OCI-LY1 (cell line): Measurements from ENCODE around the gene MRPL41.

Source experiments
- EZH2 ChIP-seq: fragments of 200-600 bp; sonication (generic), shearing (Covaris generic); IDR thresholded peaks from 2 replicates; pipeline ENCODE4 v1.8.0; 2017; ENCODE audit warnings: borderline replicate concordance, mixed run types, mild to moderate bottlenecking, antibody characterized with exemption, low read length, moderate library complexity, mixed read lengths
- TF ChIP-seq, protein P1 (sequence below): fragments of 200-600 bp; sonication (generic), shearing (Covaris generic); IDR thresholded peaks from 2 replicates; pipeline ENCODE4 v1.5.1; 2017; ENCODE audit warnings: mild to moderate bottlenecking, antibody characterized with exemption, low read length, moderate library complexity, mixed read lengths

DNA sequence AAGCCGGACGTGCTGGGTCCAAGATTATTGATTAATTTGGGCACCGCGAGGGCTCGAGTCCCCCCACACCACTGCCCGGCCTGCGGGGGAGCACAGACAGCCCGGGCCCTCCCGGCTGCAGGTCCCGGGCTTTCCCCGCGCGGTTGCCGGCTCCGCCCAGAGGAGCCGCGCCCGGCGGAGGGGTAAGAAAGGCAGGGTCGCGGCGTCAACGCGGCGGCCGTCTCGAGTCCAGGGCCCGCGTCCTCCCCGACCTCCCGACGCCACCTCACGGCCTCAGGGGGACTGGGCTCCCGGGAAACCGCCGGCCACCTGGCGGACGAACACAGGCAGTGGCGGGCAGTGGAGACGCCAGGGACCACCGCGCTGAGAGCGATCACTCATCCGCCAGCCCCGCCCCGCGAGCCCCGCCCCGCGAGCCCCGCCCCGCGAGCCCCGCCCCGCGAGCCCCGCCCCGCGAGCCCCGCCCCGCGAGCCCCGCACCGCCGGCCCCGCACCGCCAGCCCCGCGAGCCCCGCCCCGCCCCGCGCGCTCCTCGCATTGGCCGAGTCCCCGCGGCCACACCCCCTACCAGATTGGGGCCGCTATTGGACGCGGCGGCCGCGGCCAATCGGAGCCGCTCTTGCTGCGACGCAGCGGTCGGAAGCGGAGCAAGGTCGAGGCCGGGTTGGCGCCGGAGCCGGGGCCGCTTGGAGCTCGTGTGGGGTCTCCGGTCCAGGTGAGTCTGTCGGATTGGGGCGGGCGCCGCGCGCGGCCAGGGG is at the start of gene MRPL41:
- TF ChIP-seq, protein P1, sequence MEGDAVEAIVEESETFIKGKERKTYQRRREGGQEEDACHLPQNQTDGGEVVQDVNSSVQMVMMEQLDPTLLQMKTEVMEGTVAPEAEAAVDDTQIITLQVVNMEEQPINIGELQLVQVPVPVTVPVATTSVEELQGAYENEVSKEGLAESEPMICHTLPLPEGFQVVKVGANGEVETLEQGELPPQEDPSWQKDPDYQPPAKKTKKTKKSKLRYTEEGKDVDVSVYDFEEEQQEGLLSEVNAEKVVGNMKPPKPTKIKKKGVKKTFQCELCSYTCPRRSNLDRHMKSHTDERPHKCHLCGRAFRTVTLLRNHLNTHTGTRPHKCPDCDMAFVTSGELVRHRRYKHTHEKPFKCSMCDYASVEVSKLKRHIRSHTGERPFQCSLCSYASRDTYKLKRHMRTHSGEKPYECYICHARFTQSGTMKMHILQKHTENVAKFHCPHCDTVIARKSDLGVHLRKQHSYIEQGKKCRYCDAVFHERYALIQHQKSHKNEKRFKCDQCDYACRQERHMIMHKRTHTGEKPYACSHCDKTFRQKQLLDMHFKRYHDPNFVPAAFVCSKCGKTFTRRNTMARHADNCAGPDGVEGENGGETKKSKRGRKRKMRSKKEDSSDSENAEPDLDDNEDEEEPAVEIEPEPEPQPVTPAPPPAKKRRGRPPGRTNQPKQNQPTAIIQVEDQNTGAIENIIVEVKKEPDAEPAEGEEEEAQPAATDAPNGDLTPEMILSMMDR: peak; percentile 34; the same call in 1 of the 2 replicates
- TF ChIP-seq EZH2: no peak
